Measurements from ENCODE around the gene CECR2.

The CECR2 gene

GRCh38 chr22:17590586-17590985 lies 221.3 kb downstream of the CECR2 start:
- no peaks in the 10 kb centered on the region for H3K4me1 ChIP-seq (ENCODE audit: control insufficient read depth in 1 of 2, insufficient read depth in 2 of 2, low read length in 2 of 2)
- H3K27ac ChIP-seq (ENCODE audit: low read length), result no peak overlapping the region
- peaks cover 37 to 69% of the 10 kb centered on the region in 2 donors for H3K36me3 ChIP-seq (ENCODE audit: control insufficient read depth in 1 of 2, insufficient read depth in 2 of 2, low read length in 2 of 2)
- no peaks in the 10 kb centered on the region for H3K9me3 ChIP-seq (ENCODE audit: control insufficient read depth in 1 of 2, low read length in 2 of 2)
- H3K27me3 ChIP-seq (ENCODE audit: low read depth, low read length), result no peaks in the 10 kb centered on the region
- H3K4me3 ChIP-seq (ENCODE audit: low read depth in 1 of 2, low read length in 2 of 2), result no peak overlapping the region

GRCh38 chr22:17592201-17592600 lies 222.9 kb downstream of the CECR2 start:
- Histone ChIP-seq H3K4me1 (ENCODE audit: control insufficient read depth in 1 of 2, insufficient read depth in 2 of 2, low read length in 2 of 2) (no peaks in the 10 kb centered on the region), H3K36me3 (ENCODE audit: control insufficient read depth in 1 of 2, insufficient read depth in 2 of 2, low read length in 2 of 2) (peaks cover 45 to 78% of the 10 kb centered on the region in 2 donors), H3K4me3 (ENCODE audit: low read depth in 1 of 2, low read length in 2 of 2) (no peak overlapping the region), H3K27me3 (ENCODE audit: low read depth, low read length) (no peaks in the 10 kb centered on the region), H3K27ac (ENCODE audit: low read length) (no peak overlapping the region), H3K9me3 (ENCODE audit: control insufficient read depth in 1 of 2, low read length in 2 of 2) (no peaks in the 10 kb centered on the region)

GRCh38 chr22:17596226-17596625 lies 227.0 kb downstream of the CECR2 start:
- H3K4me1 ChIP-seq (ENCODE audit: control insufficient read depth in 1 of 2, insufficient read depth in 2 of 2, low read length in 2 of 2), result no peaks in the 10 kb centered on the region
- no peaks in the 10 kb centered on the region for H3K27me3 ChIP-seq (ENCODE audit: low read depth, low read length)
- H3K27ac ChIP-seq (ENCODE audit: low read length), result no peak overlapping the region
- no peak overlapping the region for H3K4me3 ChIP-seq (ENCODE audit: low read depth in 1 of 2, low read length in 2 of 2)
- H3K36me3 ChIP-seq (ENCODE audit: control insufficient read depth in 1 of 2, insufficient read depth in 2 of 2, low read length in 2 of 2), result peaks cover 62 to 79% of the 10 kb centered on the region in 2 donors
- no peaks in the 10 kb centered on the region for H3K9me3 ChIP-seq (ENCODE audit: control insufficient read depth in 1 of 2, low read length in 2 of 2)

GRCh38 chr22:17597217-17597616 lies 228.0 kb downstream of the CECR2 start:
- Histone ChIP-seq H3K27ac (ENCODE audit: low read length) (no peak overlapping the region), H3K9me3 (ENCODE audit: control insufficient read depth in 1 of 2, low read length in 2 of 2) (no peaks in the 10 kb centered on the region), H3K4me1 (ENCODE audit: control insufficient read depth in 1 of 2, insufficient read depth in 2 of 2, low read length in 2 of 2) (no peaks in the 10 kb centered on the region), H3K27me3 (ENCODE audit: low read depth, low read length) (no peaks in the 10 kb centered on the region), H3K36me3 (ENCODE audit: control insufficient read depth in 1 of 2, insufficient read depth in 2 of 2, low read length in 2 of 2) (peaks cover 56 to 69% of the 10 kb centered on the region in 2 donors), H3K4me3 (ENCODE audit: low read depth in 1 of 2, low read length in 2 of 2) (no peak overlapping the region)

GRCh38 chr22:17598318-17598717 lies 229.1 kb downstream of the CECR2 start:
- Histone ChIP-seq H3K27ac (ENCODE audit: low read length) (no peak overlapping the region), H3K4me1 (ENCODE audit: control insufficient read depth in 1 of 2, insufficient read depth in 2 of 2, low read length in 2 of 2) (no peaks in the 10 kb centered on the region), H3K4me3 (ENCODE audit: low read depth in 1 of 2, low read length in 2 of 2) (no peak overlapping the region), H3K36me3 (ENCODE audit: control insufficient read depth in 1 of 2, insufficient read depth in 2 of 2, low read length in 2 of 2) (peaks cover 47 to 58% of the 10 kb centered on the region in 2 donors), H3K27me3 (ENCODE audit: low read depth, low read length) (no peaks in the 10 kb centered on the region), H3K9me3 (ENCODE audit: control insufficient read depth in 1 of 2, low read length in 2 of 2) (no peaks in the 10 kb centered on the region)

GRCh38 chr22:17601031-17601430 lies 231.8 kb downstream of the CECR2 start:
- Histone ChIP-seq H3K36me3 (ENCODE audit: control insufficient read depth in 1 of 2, insufficient read depth in 2 of 2, low read length in 2 of 2) (peaks cover 31 to 34% of the 10 kb centered on the region in 2 donors), H3K4me3 (ENCODE audit: low read depth in 1 of 2, low read length in 2 of 2) (no peak overlapping the region), H3K27me3 (ENCODE audit: low read depth, low read length) (no peaks in the 10 kb centered on the region), H3K9me3 (ENCODE audit: control insufficient read depth in 1 of 2, low read length in 2 of 2) (no peaks in the 10 kb centered on the region), H3K4me1 (ENCODE audit: control insufficient read depth in 1 of 2, insufficient read depth in 2 of 2, low read length in 2 of 2) (no peaks in the 10 kb centered on the region), H3K27ac (ENCODE audit: low read length) (no peak overlapping the region)

GRCh38 chr22:17603668-17604067 lies 234.4 kb downstream of the CECR2 start:
- Histone ChIP-seq H3K4me3 (ENCODE audit: low read depth in 1 of 2, low read length in 2 of 2) (no peak overlapping the region), H3K9me3 (ENCODE audit: control insufficient read depth in 1 of 2, low read length in 2 of 2) (no peaks in the 10 kb centered on the region), H3K4me1 (ENCODE audit: control insufficient read depth in 1 of 2, insufficient read depth in 2 of 2, low read length in 2 of 2) (no peaks in the 10 kb centered on the region), H3K27me3 (ENCODE audit: low read depth, low read length) (no peaks in the 10 kb centered on the region), H3K36me3 (ENCODE audit: control insufficient read depth in 1 of 2, insufficient read depth in 2 of 2, low read length in 2 of 2) (peaks cover 14 to 23% of the 10 kb centered on the region in 2 donors), H3K27ac (ENCODE audit: low read length) (no peak overlapping the region)

GRCh38 chr22:17606496-17606895 lies 237.2 kb downstream of the CECR2 start:
- Histone ChIP-seq H3K9me3 (ENCODE audit: control insufficient read depth in 1 of 2, low read length in 2 of 2) (no peaks in the 10 kb centered on the region), H3K27ac (ENCODE audit: low read length) (no peak overlapping the region), H3K4me3 (ENCODE audit: low read depth in 1 of 2, low read length in 2 of 2) (no peak overlapping the region), H3K27me3 (ENCODE audit: low read depth, low read length) (no peaks in the 10 kb centered on the region), H3K4me1 (ENCODE audit: control insufficient read depth in 1 of 2, insufficient read depth in 2 of 2, low read length in 2 of 2) (no peaks in the 10 kb centered on the region), H3K36me3 (ENCODE audit: control insufficient read depth in 1 of 2, insufficient read depth in 2 of 2, low read length in 2 of 2) (peaks cover 12 to 18% of the 10 kb centered on the region in 2 donors)

Data from muscle layer of duodenum (tissue), 2 donors.